ENCODE results near the gene TFDP1. TPM values are rescaled to one million over a fixed set of nuclear protein-coding genes. Genes with fewer than 3 reads are reported as not detected.

Gene TFDP1
- polyA plus RNA-seq, 3 donors, result 30.3 to 54.0 (median 37.6) TPM

DNA sequence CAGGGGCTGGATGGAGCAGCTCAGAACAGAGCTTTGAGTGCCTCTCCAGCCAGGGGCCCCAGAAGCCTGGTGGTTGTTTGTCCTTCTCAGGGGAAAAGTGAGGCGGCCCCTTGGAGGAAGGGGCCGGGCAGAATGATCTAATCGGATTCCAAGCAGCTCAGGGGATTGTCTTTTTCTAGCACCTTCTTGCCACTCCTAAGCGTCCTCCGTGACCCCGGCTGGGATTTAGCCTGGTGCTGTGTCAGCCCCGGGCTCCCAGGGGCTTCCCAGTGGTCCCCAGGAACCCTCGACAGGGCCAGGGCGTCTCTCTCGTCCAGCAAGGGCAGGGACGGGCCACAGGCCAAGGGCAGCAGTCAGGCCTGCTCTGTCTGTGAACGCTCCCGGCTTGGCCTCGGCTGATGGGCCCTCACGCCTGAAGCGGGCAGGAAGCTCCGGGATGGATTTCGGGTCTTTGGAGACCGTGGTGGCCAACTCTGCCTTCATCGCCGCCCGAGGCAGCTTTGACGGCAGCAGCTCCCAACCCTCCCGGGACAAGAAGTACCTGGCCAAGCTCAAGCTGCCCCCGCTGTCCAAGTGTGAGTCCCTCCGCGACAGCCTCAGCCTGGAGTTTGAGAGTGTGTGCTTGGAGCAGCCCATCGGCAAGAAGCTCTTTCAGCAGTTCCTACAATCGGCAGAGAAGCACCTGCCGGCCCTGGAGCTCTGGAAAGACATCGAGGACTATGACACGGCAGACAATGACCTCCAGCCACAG lies 82.6 kb downstream of the TFDP1 start, which contains the start of gene GRK1:
TSS of gene GRK1 (plus strand) at position 269 of the 751 bp plus-strand sequence. CDS start at position 437, 168 bp downstream.
- no peak within 1 kb of the TSS for H3K4me3 Mint-ChIP-seq
- intact Hi-C loops (cut with micrococcal nuclease), result no loop called here
- no peak for DNase-seq
- Histone ChIP-seq H3K4me2 (replicated peaks; ENCODE audit: extremely low read depth, low read length, poor library complexity, severe bottlenecking) (no peak within 1 kb of the TSS), H2AFZ (ENCODE audit: insufficient read depth, low read depth, low read length, poor library complexity, severe bottlenecking) (no peak within 1 kb of the TSS), H3K27me3 (ENCODE audit: control insufficient read depth in 2 of 2, insufficient read depth in 2 of 2, low read length in 2 of 2) (no peaks in the 10 kb centered on the region), H4K20me1 (ENCODE audit: insufficient read depth, low read length) (no peaks in the 10 kb centered on the region), H3K79me2 (ENCODE audit: insufficient read depth, low read length) (no peaks in the 10 kb centered on the region), H3K9ac (ENCODE audit: insufficient read depth, low read length, poor library complexity, severe bottlenecking) (no peak within 1 kb of the TSS), H3K9me3 (replicated peaks in 1 of 2; ENCODE audit: control insufficient read depth in 1 of 2, insufficient read depth in 1 of 2, low read length in 2 of 2) (peaks cover under 1 to 7% of the 10 kb centered on the region in 2 donors), H3K36me3 (replicated peaks in 1 of 2; ENCODE audit: control insufficient read depth in 1 of 2, insufficient read depth in 2 of 2, low read length in 2 of 2) (no peaks in the 10 kb centered on the region), H3K4me3 (replicated peaks in 1 of 3; ENCODE audit: low read depth in 2 of 3, low read length in 3 of 3) (no peak within 1 kb of the TSS), H3K4me1 (ENCODE audit: control insufficient read depth in 1 of 2, insufficient read depth in 2 of 2, low read length in 2 of 2) (no peaks in the 10 kb centered on the region), H3K27ac (ENCODE audit: low read depth in 1 of 2, low read length in 2 of 2) (no peak within 1 kb of the TSS)
- 92% methylated on average over 31 of the region's 32 CpGs for WGBS (ENCODE audit: insufficient coverage)
- H3K27ac Mint-ChIP-seq, result peak within 1 kb of the TSS in 3 of 7 donors; percentile 10 to 82 (median 69)
- TF ChIP-seq, protein P1, sequence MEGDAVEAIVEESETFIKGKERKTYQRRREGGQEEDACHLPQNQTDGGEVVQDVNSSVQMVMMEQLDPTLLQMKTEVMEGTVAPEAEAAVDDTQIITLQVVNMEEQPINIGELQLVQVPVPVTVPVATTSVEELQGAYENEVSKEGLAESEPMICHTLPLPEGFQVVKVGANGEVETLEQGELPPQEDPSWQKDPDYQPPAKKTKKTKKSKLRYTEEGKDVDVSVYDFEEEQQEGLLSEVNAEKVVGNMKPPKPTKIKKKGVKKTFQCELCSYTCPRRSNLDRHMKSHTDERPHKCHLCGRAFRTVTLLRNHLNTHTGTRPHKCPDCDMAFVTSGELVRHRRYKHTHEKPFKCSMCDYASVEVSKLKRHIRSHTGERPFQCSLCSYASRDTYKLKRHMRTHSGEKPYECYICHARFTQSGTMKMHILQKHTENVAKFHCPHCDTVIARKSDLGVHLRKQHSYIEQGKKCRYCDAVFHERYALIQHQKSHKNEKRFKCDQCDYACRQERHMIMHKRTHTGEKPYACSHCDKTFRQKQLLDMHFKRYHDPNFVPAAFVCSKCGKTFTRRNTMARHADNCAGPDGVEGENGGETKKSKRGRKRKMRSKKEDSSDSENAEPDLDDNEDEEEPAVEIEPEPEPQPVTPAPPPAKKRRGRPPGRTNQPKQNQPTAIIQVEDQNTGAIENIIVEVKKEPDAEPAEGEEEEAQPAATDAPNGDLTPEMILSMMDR (IDR thresholded peaks at IDR 0.05), result no peak
- no peaks in the 10 kb centered on the region for H3K36me3 Mint-ChIP-seq
- peaks cover 0 to 14% (median 2%) of the 10 kb centered on the region in 7 donors for H3K9me3 Mint-ChIP-seq
- H3K4me1 Mint-ChIP-seq, result no peaks in the 10 kb centered on the region
- H3K27me3 Mint-ChIP-seq (ENCODE audit: low read depth in 3 of 3), result peaks cover 0 to 19% (median 2%) of the 10 kb centered on the region in 3 donors

DNA sequence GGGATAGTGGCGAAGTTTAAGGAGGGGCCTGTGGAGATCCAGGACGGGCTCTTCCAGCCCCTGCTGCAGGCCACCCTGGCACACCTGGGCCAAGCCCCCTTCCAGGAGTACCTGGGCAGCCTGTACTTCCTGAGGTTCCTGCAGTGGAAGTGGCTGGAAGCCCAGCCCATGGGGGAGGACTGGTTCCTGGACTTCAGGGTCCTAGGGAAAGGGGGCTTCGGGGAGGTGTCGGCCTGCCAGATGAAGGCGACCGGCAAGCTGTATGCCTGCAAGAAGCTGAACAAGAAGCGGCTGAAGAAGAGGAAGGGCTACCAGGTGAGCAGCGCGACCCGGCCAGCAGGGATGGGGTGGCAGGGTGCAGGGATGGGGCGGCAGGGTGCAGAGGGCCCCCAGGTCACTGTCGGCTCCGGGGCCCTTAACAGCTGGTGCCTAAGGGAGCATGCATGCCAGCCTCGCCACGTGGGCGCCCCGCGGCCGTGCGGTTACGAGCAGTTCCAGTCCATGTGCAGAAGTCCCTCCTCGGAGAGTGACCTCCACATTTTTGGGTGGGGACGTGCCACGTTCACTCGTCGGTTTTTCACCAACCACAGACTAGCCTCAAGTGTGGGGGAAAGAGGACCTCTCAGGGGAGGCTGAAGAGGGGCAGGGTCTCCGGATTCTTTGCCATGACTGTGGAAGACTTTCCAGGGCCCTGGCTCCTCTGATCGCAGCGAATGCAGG lies 83.4 kb downstream of the TFDP1 start:
- TF ChIP-seq, protein P1 (IDR thresholded peaks at IDR 0.05), result no peak
- H3K27ac Mint-ChIP-seq, result no peak overlapping the region
- no peak overlapping the region for H2AFZ ChIP-seq (ENCODE audit: insufficient read depth, low read depth, low read length, poor library complexity, severe bottlenecking)
- no peaks in the 10 kb centered on the region for H3K27me3 ChIP-seq (ENCODE audit: control insufficient read depth in 2 of 2, insufficient read depth in 2 of 2, low read length in 2 of 2)
- no peaks in the 10 kb centered on the region for H3K36me3 Mint-ChIP-seq
- H3K36me3 ChIP-seq (replicated peaks in 1 of 2; ENCODE audit: control insufficient read depth in 1 of 2, insufficient read depth in 2 of 2, low read length in 2 of 2), result no peaks in the 10 kb centered on the region
- H3K4me1 Mint-ChIP-seq, result no peaks in the 10 kb centered on the region
- no peak overlapping the region for H3K4me3 ChIP-seq (replicated peaks in 1 of 3; ENCODE audit: low read depth in 2 of 3, low read length in 3 of 3)
- no peak overlapping the region for H3K4me2 ChIP-seq (replicated peaks; ENCODE audit: extremely low read depth, low read length, poor library complexity, severe bottlenecking)
- no peak for DNase-seq
- 93% methylated on average over 22 of the region's 29 CpGs for WGBS (ENCODE audit: insufficient coverage)
- no peaks in the 10 kb centered on the region for H3K4me1 ChIP-seq (ENCODE audit: control insufficient read depth in 1 of 2, insufficient read depth in 2 of 2, low read length in 2 of 2)
- intact Hi-C loops (cut with micrococcal nuclease), result no loop called here
- H3K27ac ChIP-seq (ENCODE audit: low read depth in 1 of 2, low read length in 2 of 2), result no peak overlapping the region
- no peak overlapping the region for H3K4me3 Mint-ChIP-seq
- peaks cover 0 to 14% (median 0%) of the 10 kb centered on the region in 7 donors for H3K9me3 Mint-ChIP-seq
- H3K9ac ChIP-seq (ENCODE audit: insufficient read depth, low read length, poor library complexity, severe bottlenecking), result no peak overlapping the region
- H3K79me2 ChIP-seq (ENCODE audit: insufficient read depth, low read length), result no peaks in the 10 kb centered on the region
- H3K9me3 ChIP-seq (replicated peaks in 1 of 2; ENCODE audit: control insufficient read depth in 1 of 2, insufficient read depth in 1 of 2, low read length in 2 of 2), result peaks cover 0 to 7% of the 10 kb centered on the region in 2 donors
- H4K20me1 ChIP-seq (ENCODE audit: insufficient read depth, low read length), result no peaks in the 10 kb centered on the region
- peaks cover 0 to 19% (median 2%) of the 10 kb centered on the region in 3 donors for H3K27me3 Mint-ChIP-seq (ENCODE audit: low read depth in 3 of 3)

Measured in CD14-positive monocyte (primary cell).